SK-N-SH treated with all-trans-retinoic acid at 6 μM for 48 hours (cell line): ENCODE data around the gene GP1BB.

Experiments used
- ATAC-seq: fragments of 200-7000 bp; cut with Tn5 transposase; 3 replicates; pipeline ENCODE4 v1.9.1; 2020; ENCODE audit warnings: mild to moderate bottlenecking, moderate library complexity
- ARNTL ChIP-seq: fragments of 450-650 bp; formaldehyde crosslinking; IDR thresholded peaks from 2 replicates; pipeline ENCODE4 v1.5.0; 2020; ENCODE audit warnings: low read depth, mild to moderate bottlenecking, moderate library complexity, borderline replicate concordance
- BACH2 ChIP-seq: fragments of 250-450 bp; sonication (Bioruptor Pico); IDR thresholded peaks from 2 replicates; pipeline ENCODE4 v1.9.0; 2021; ENCODE audit warnings: mild to moderate bottlenecking, borderline replicate concordance
- CSDC2 ChIP-seq: fragments of 250-450 bp; sonication (Bioruptor Pico); IDR thresholded peaks from 2 replicates; pipeline ENCODE4 v1.5.0; 2020; ENCODE audit warnings: mild to moderate bottlenecking, moderate library complexity
- GLIS3 ChIP-seq: fragments of 250-450 bp; sonication (Bioruptor Pico); IDR thresholded peaks from 2 replicates; pipeline ENCODE4 v1.5.0; 2020; ENCODE audit warnings: mild to moderate bottlenecking, moderate library complexity
- OSR1 ChIP-seq: fragments of 250-450 bp; sonication (Bioruptor Pico); IDR thresholded peaks from 2 replicates; pipeline ENCODE4 v1.8.0; 2022; ENCODE audit warnings: moderate library complexity, mild to moderate bottlenecking, inconsistent platforms
- PATZ1 ChIP-seq: fragments of 250-450 bp; sonication (Bioruptor Pico); IDR thresholded peaks from 2 replicates; pipeline ENCODE4 v1.8.0; 2020; ENCODE audit warnings: mild to moderate bottlenecking, moderate library complexity, borderline replicate concordance
- PPARA ChIP-seq: fragments of 250-450 bp; sonication (Bioruptor Pico); IDR thresholded peaks from 2 replicates; pipeline ENCODE4 v1.5.0; 2020; ENCODE audit warnings: mild to moderate bottlenecking, borderline replicate concordance
- RARB ChIP-seq: fragments of 250-450 bp; sonication (Bioruptor Pico); IDR thresholded peaks from 2 replicates; pipeline ENCODE4 v1.8.0; 2021; ENCODE audit warnings: mild to moderate bottlenecking, moderate library complexity
- SNAI2 ChIP-seq: fragments of 250-450 bp; sonication (Bioruptor Pico); IDR thresholded peaks from 2 replicates; pipeline ENCODE4 v1.5.0; 2020; ENCODE audit warnings: mild to moderate bottlenecking, moderate library complexity
- TOX ChIP-seq: fragments of 250-450 bp; sonication (Bioruptor Pico); IDR thresholded peaks from 2 replicates; pipeline ENCODE4 v1.8.0; 2021; ENCODE audit warnings: mild to moderate bottlenecking, moderate library complexity, borderline replicate concordance
- ZC3H10 ChIP-seq: fragments of 250-450 bp; sonication (Bioruptor Pico); IDR thresholded peaks from 2 replicates; pipeline ENCODE4 v1.5.1; 2021; ENCODE audit warnings: mild to moderate bottlenecking, moderate library complexity
- ZFP3 ChIP-seq: fragments of 250-450 bp; sonication (Bioruptor Pico); IDR thresholded peaks from 2 replicates; pipeline ENCODE4 v1.5.0; 2020; ENCODE audit warnings: mild to moderate bottlenecking, moderate library complexity
- ZFP30 ChIP-seq: fragments of 450-650 bp; formaldehyde crosslinking; IDR thresholded peaks from 2 replicates; pipeline ENCODE4 v1.5.0; 2022; ENCODE audit warnings: mild to moderate bottlenecking, moderate library complexity
- ZNF565 ChIP-seq: fragments of 450-650 bp; formaldehyde crosslinking; conservative IDR thresholded peaks from 2 replicates; pipeline ENCODE4 v1.5.0; 2020; ENCODE audit warnings: low read depth, mild to moderate bottlenecking, moderate library complexity
- ZNF70 ChIP-seq: fragments of 450-650 bp; formaldehyde crosslinking; IDR thresholded peaks from 2 replicates; pipeline ENCODE4 v1.5.0; 2020; ENCODE audit warnings: mild to moderate bottlenecking, moderate library complexity
- ZNF8 ChIP-seq: fragments of 450-650 bp; formaldehyde crosslinking; IDR thresholded peaks from 2 replicates; pipeline ENCODE4 v1.5.0; 2020; ENCODE audit warnings: mild to moderate bottlenecking, moderate library complexity
- TF ChIP-seq, protein P1 (sequence below): fragments of 250-450 bp; sonication (Bioruptor Pico); IDR thresholded peaks from 2 replicates; pipeline ENCODE4 v1.5.1; 2021; ENCODE audit warnings: mild to moderate bottlenecking, moderate library complexity
- TF ChIP-seq, protein P2 (sequence below): fragments of 250-450 bp; sonication (Bioruptor Pico); IDR thresholded peaks from 2 replicates; pipeline ENCODE4 v1.5.0; 2020; ENCODE audit warnings: mild to moderate bottlenecking, moderate library complexity
- TF ChIP-seq, protein P3 (sequence below): fragments of 250-450 bp; sonication (Bioruptor Pico); IDR thresholded peaks from 2 replicates; pipeline ENCODE4 v1.8.0; 2021; ENCODE audit warnings: low read depth, mild to moderate bottlenecking, moderate library complexity, borderline replicate concordance

GP1BB gene

DNA sequence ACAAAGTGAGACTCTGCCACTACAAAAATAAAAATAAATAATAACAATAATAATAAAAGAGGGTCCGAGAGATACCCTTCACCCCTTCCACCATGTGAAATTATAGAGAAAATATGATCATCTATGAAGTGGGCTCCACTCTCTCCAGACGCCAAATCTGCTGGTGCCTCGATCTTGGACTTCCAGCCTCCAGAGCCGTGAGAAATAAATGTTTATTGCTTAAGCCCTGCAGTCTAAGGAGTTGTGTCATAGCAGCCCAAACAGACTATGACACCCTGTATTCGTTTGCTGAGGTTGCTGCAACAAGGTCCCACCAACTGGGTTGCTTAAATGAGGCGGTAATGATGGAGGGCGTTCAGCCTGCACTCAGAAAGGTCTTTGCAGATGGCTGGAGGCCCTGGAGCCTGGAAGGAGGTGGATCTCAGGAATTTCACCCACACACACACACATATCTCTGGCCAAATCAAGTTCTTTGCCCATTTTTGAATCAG lies 16.6 kb upstream of the GP1BB start (continued):
- no peak for TF ChIP-seq ZFP3

- no peak for ATAC-seq
- TF ChIP-seq, protein P1, sequence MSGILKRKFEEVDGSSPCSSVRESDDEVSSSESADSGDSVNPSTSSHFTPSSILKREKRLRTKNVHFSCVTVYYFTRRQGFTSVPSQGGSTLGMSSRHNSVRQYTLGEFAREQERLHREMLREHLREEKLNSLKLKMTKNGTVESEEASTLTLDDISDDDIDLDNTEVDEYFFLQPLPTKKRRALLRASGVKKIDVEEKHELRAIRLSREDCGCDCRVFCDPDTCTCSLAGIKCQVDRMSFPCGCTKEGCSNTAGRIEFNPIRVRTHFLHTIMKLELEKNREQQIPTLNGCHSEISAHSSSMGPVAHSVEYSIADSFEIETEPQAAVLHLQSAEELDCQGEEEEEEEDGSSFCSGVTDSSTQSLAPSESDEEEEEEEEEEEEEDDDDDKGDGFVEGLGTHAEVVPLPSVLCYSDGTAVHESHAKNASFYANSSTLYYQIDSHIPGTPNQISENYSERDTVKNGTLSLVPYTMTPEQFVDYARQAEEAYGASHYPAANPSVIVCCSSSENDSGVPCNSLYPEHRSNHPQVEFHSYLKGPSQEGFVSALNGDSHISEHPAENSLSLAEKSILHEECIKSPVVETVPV (CRISPR knock-in tag) = no peak
- no peak for TF ChIP-seq CSDC2 (CRISPR knock-in tag)
These were observed 15.7 kb upstream of the GP1BB start for GRCh38 chr22:19707347-19708290.

GRCh38 chr22:19708321-19709011 lies 14.9 kb upstream of the GP1BB start:
- no peak for ATAC-seq
- TF ChIP-seq SNAI2 (CRISPR knock-in tag) = no peak
- no peak for TF ChIP-seq PPARA
- no peak for TF ChIP-seq OSR1 (CRISPR knock-in tag)
- TF ChIP-seq ZC3H10 (CRISPR knock-in tag) = no peak
- no peak for TF ChIP-seq ZNF565 (CRISPR knock-in tag)
- TF ChIP-seq ZNF8 (CRISPR knock-in tag) = no peak
- TF ChIP-seq ARNTL (CRISPR knock-in tag) = no peak
- TF ChIP-seq, protein P1 (CRISPR knock-in tag) = no peak
- no peak for TF ChIP-seq TOX (CRISPR knock-in tag)
- no peak for TF ChIP-seq BACH2 (CRISPR knock-in tag)
- TF ChIP-seq PATZ1 (CRISPR knock-in tag) = no peak
- TF ChIP-seq ZNF70 (CRISPR knock-in tag) = no peak

DNA sequence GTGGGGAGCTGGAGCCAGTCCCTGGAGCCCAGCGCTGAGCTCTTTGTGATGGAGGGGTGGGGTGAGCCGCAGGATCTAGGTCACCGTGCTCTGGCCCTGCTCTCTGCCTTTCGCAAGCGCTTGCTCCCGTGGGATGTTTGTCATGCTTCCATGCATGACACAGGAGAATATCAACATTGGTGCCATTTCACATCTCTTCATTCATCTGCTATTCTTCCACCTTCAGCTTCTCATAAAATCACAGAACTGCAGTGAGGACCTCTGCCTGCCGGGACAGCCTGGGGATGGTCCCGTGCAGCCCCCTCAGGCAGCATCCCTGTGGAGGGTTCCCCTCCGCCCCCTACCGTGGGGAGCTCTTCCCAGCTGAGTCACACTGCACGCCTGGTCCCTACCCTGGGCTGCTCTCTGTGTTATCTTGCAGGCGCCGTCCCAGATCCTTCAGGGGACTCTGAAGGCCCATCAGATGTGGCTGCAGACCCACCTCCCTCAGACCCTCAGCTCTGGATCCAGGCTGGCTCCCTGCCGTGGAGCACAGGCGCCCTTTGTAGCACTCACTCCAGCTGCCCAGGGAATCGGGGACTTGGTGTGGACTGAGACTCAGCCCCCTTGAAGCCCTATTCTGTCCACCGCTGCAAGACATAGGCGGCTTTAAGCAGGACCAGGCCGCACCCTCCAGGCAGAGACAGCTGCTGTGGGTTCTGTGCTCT lies 14.1 kb upstream of the GP1BB start:
- TF ChIP-seq RARB (CRISPR knock-in tag) (no peak), ZFP30 (CRISPR knock-in tag) (no peak)
- TF ChIP-seq, all 23 proteins: peak for 0
- no peak for ATAC-seq

- ATAC-seq = no peak
- no peak for TF ChIP-seq ZNF565 (CRISPR knock-in tag)
- no peak for TF ChIP-seq ZC3H10 (CRISPR knock-in tag)
- TF ChIP-seq RARB (CRISPR knock-in tag) = no peak
- TF ChIP-seq ARNTL (CRISPR knock-in tag) = no peak
- no peak for TF ChIP-seq BACH2 (CRISPR knock-in tag)
- no peak for TF ChIP-seq ZNF8 (CRISPR knock-in tag)
- TF ChIP-seq ZFP3 = no peak
- no peak for TF ChIP-seq CSDC2 (CRISPR knock-in tag)
- TF ChIP-seq GLIS3 (CRISPR knock-in tag) = no peak
- TF ChIP-seq, protein P2, sequence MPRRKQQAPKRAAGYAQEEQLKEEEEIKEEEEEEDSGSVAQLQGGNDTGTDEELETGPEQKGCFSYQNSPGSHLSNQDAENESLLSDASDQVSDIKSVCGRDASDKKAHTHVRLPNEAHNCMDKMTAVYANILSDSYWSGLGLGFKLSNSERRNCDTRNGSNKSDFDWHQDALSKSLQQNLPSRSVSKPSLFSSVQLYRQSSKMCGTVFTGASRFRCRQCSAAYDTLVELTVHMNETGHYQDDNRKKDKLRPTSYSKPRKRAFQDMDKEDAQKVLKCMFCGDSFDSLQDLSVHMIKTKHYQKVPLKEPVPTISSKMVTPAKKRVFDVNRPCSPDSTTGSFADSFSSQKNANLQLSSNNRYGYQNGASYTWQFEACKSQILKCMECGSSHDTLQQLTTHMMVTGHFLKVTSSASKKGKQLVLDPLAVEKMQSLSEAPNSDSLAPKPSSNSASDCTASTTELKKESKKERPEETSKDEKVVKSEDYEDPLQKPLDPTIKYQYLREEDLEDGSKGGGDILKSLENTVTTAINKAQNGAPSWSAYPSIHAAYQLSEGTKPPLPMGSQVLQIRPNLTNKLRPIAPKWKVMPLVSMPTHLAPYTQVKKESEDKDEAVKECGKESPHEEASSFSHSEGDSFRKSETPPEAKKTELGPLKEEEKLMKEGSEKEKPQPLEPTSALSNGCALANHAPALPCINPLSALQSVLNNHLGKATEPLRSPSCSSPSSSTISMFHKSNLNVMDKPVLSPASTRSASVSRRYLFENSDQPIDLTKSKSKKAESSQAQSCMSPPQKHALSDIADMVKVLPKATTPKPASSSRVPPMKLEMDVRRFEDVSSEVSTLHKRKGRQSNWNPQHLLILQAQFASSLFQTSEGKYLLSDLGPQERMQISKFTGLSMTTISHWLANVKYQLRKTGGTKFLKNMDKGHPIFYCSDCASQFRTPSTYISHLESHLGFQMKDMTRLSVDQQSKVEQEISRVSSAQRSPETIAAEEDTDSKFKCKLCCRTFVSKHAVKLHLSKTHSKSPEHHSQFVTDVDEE (CRISPR knock-in tag) = no peak
- TF ChIP-seq ZFP30 (CRISPR knock-in tag) = no peak
- no peak for TF ChIP-seq ZNF70 (CRISPR knock-in tag)
- TF ChIP-seq, protein P3, sequence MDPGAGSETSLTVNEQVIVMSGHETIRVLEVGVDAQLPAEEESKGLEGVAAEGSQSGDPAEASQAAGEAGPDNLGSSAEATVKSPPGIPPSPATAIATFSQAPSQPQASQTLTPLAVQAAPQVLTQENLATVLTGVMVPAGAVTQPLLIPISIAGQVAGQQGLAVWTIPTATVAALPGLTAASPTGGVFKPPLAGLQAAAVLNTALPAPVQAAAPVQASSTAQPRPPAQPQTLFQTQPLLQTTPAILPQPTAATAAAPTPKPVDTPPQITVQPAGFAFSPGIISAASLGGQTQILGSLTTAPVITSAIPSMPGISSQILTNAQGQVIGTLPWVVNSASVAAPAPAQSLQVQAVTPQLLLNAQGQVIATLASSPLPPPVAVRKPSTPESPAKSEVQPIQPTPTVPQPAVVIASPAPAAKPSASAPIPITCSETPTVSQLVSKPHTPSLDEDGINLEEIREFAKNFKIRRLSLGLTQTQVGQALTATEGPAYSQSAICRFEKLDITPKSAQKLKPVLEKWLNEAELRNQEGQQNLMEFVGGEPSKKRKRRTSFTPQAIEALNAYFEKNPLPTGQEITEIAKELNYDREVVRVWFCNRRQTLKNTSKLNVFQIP (CRISPR knock-in tag) = no peak
These were observed 13.1 kb upstream of the GP1BB start for GRCh38 chr22:19710020-19710768.
